Muscle layer of colon (tissue), 2 donors: ENCODE measurements around the gene ENG.

Experiments used
- H3K27ac ChIP-seq: one replicate; pipeline ENCODE4 v1.7.0; 2013; ENCODE audit warnings: low read depth, mild to moderate bottlenecking, low read length, moderate library complexity
- H3K27me3 ChIP-seq, 2 donors: one replicate each; pipeline ENCODE4 v1.7.0; 2013; ENCODE audit warnings: low read length in 2 of 2, mild to moderate bottlenecking in 2 of 2; ENCODE audit not compliant: insufficient read depth in 2 of 2, control insufficient read depth in 1 of 2
- H3K36me3 ChIP-seq: one replicate; pipeline ENCODE4 v1.7.0; 2013; ENCODE audit warnings: mild to moderate bottlenecking, low read length; ENCODE audit not compliant: insufficient read depth
- H3K4me1 ChIP-seq: one replicate; pipeline ENCODE4 v1.7.0; 2013; ENCODE audit warnings: mild to moderate bottlenecking, low read length; ENCODE audit not compliant: insufficient read depth
- H3K4me3 ChIP-seq, 2 donors: one replicate each; pipeline ENCODE4 v1.7.0; 2013; ENCODE audit warnings: low read length in 2 of 2, low read depth in 1 of 2, mild to moderate bottlenecking in 1 of 2, moderate library complexity in 1 of 2
- H3K9ac ChIP-seq: one replicate; pipeline ENCODE4 v1.7.0; 2013; ENCODE audit warnings: low read length
- H3K9me3 ChIP-seq: one replicate; pipeline ENCODE4 v1.7.0; 2013; ENCODE audit warnings: mild to moderate bottlenecking, low read length
- donor health status: abdominal sarcoma.
- donor health status: Adenocarcinoma of cecum.

Gene ENG

GRCh38 chr9:127803507-127804352 is 50.7 kb downstream of the ENG start:
- H3K27me3 ChIP-seq, result no peaks in the 10 kb centered on the region
- H3K4me1 ChIP-seq, result peaks cover 20% of the 10 kb centered on the region
- peaks cover 17% of the 10 kb centered on the region for H3K36me3 ChIP-seq
- H3K27ac ChIP-seq, result peak overlapping the region; percentile 79
- no peaks in the 10 kb centered on the region for H3K9me3 ChIP-seq
- H3K9ac ChIP-seq, result peak overlapping the region; percentile 81
- H3K4me3 ChIP-seq, result peak overlapping the region; percentile 67 to 79

GRCh38 chr9:127802576-127803443 is 51.6 kb downstream of the ENG start, which contains the start of gene FPGS:
Gene FPGS, plus strand, starts transcription at chr9:127802882. Its CDS starts 43 bp downstream, at chr9:127802925.
- Histone ChIP-seq H3K27ac (peak within 1 kb of the TSS; percentile 90), H3K4me3 (peak within 1 kb of the TSS; percentile 67 to 79), H3K9ac (peak within 1 kb of the TSS; percentile 81), H3K9me3 (no peaks in the 10 kb centered on the region), H3K27me3 (no peaks in the 10 kb centered on the region), H3K36me3 (peaks cover 7% of the 10 kb centered on the region), H3K4me1 (peaks cover 20% of the 10 kb centered on the region)

- H3K9me3 ChIP-seq, result no peaks in the 10 kb centered on the region
- H3K27ac ChIP-seq, result peak overlapping the region; percentile 90
- H3K4me3 ChIP-seq, result peak overlapping the region; percentile 67 to 69
- no peaks in the 10 kb centered on the region for H3K36me3 ChIP-seq
- H3K27me3 ChIP-seq, result no peaks in the 10 kb centered on the region
- peaks cover 20% of the 10 kb centered on the region for H3K4me1 ChIP-seq
- peak overlapping the region; percentile 54 for H3K9ac ChIP-seq
Measured at GRCh38 chr9:127801955-127802575, 52.4 kb downstream of the ENG start.

GRCh38 chr9:127796852-127797370 is 57.5 kb downstream of the ENG start:
- no peak overlapping the region for H3K27ac ChIP-seq
- no peak overlapping the region for H3K4me3 ChIP-seq
- H3K27me3 ChIP-seq, result no peaks in the 10 kb centered on the region
- H3K36me3 ChIP-seq, result no peaks in the 10 kb centered on the region
- no peak overlapping the region for H3K9ac ChIP-seq
- H3K9me3 ChIP-seq, result no peaks in the 10 kb centered on the region
- peaks cover 10% of the 10 kb centered on the region for H3K4me1 ChIP-seq

GRCh38 chr9:127796225-127796813 is 58.1 kb downstream of the ENG start:
- Histone ChIP-seq H3K4me1 (peaks cover 9% of the 10 kb centered on the region), H3K27me3 (no peaks in the 10 kb centered on the region), H3K27ac (no peak overlapping the region), H3K4me3 (no peak overlapping the region), H3K9ac (no peak overlapping the region), H3K9me3 (no peaks in the 10 kb centered on the region), H3K36me3 (peaks cover under 1% of the 10 kb centered on the region)

GRCh38 chr9:127794001-127794791 is 60.3 kb downstream of the ENG start:
- Histone ChIP-seq H3K27me3 (no peaks in the 10 kb centered on the region), H3K4me3 (no peak overlapping the region), H3K9ac (no peak overlapping the region), H3K4me1 (peaks cover 9% of the 10 kb centered on the region), H3K9me3 (no peaks in the 10 kb centered on the region), H3K36me3 (peaks cover 21% of the 10 kb centered on the region), H3K27ac (no peak overlapping the region)

- peaks cover 31% of the 10 kb centered on the region for H3K36me3 ChIP-seq
- no peak overlapping the region for H3K27ac ChIP-seq
- no peak overlapping the region for H3K9ac ChIP-seq
- H3K4me3 ChIP-seq, result no peak overlapping the region
- H3K9me3 ChIP-seq, result no peaks in the 10 kb centered on the region
- H3K27me3 ChIP-seq, result no peaks in the 10 kb centered on the region
- H3K4me1 ChIP-seq, result peaks cover 9% of the 10 kb centered on the region
Measured at GRCh38 chr9:127793093-127793708, 61.3 kb downstream of the ENG start.

- no peak overlapping the region for H3K4me3 ChIP-seq
- H3K9ac ChIP-seq, result no peak overlapping the region
- peaks cover 13% of the 10 kb centered on the region for H3K4me1 ChIP-seq
- H3K27me3 ChIP-seq, result no peaks in the 10 kb centered on the region
- H3K9me3 ChIP-seq, result no peaks in the 10 kb centered on the region
- peaks cover 37% of the 10 kb centered on the region for H3K36me3 ChIP-seq
- H3K27ac ChIP-seq, result no peak overlapping the region
Measured at GRCh38 chr9:127792417-127793031, 61.9 kb downstream of the ENG start.

GRCh38 chr9:127791085-127791484 is 63.4 kb downstream of the ENG start:
- H3K4me3 ChIP-seq, result no peak overlapping the region
- H3K27me3 ChIP-seq, result no peaks in the 10 kb centered on the region
- peaks cover 46% of the 10 kb centered on the region for H3K36me3 ChIP-seq
- peaks cover 15% of the 10 kb centered on the region for H3K4me1 ChIP-seq
- H3K9me3 ChIP-seq, result no peaks in the 10 kb centered on the region
- H3K27ac ChIP-seq, result no peak overlapping the region
- H3K9ac ChIP-seq, result no peak overlapping the region
